ENCODE measurements around the gene RFX7.

GRCh38 chr15:56251315-56252095 is 7.8 kb upstream of the RFX7 start:
- TF ChIP-seq CTCF (IDR thresholded peaks at IDR 0.05): no peak
- no peak for TF ChIP-seq POLR2A (IDR thresholded peaks at IDR 0.05)
